ENCODE measurements around the gene PLD6. TPM values are rescaled to one million over a fixed set of nuclear protein-coding genes. Genes with fewer than 3 reads are reported as not detected.

The PLD6 gene
- total and polyA plus RNA-seq, 10 of the 15 experiments (the other 5 are each of a cell fraction or from before 2014, with no cell fraction given): 4.7 to 21.4 (median 12.0) TPM

- intact Hi-C loops (cut with micrococcal nuclease; ENCODE audit: unreplicated experiment) (loop anchor here (10.0 kb wide), 2 partner anchors 104 to 196 kb away; partner anchors contain the start of gene NT5M), in situ Hi-C loops (cut with MboI) (no loop called here)
- no peak for DNase-seq (ENCODE audit: low read depth, low spot score)
- no peak for TF ChIP-seq PML (IDR thresholded peaks at IDR 0.05; ENCODE audit: low read length)
- no peak for TF ChIP-seq GABPA (IDR thresholded peaks at IDR 0.05; ENCODE audit: low read depth)
- TF ChIP-seq MTA3 (IDR thresholded peaks at IDR 0.05; ENCODE audit: borderline replicate concordance, low read length): no peak
- TF ChIP-seq ZNF687 (IDR thresholded peaks at IDR 0.05): no peak
- ChIA-PET CTCF (interaction anchor here (0.7 to 1.1 kb wide), 2 partner anchors 41 to 57 kb away, joined by 3 read pairs; no protein-coding TSS in a partner anchor), RAD21 (ENCODE audit: unreplicated experiment) (no interaction called here), POLR2A (interaction anchor here (1.1 kb wide), 1 partner anchor 9 kb away, joined by 3 read pairs; no protein-coding TSS in a partner anchor), SMC1A (ENCODE audit: uncharacterized antibody, unreplicated experiment) (interaction anchor here (1.1 to 3.1 kb wide), 2 partner anchors 11 to 20 kb away, joined by 8 to 10 read pairs; no protein-coding TSS in a partner anchor)
- Histone ChIP-seq H3K4me3 (no peak overlapping the region), H3K36me3 (ENCODE audit: control insufficient read depth in 2 of 2, insufficient read depth in 2 of 2, low read length in 1 of 2) (peaks cover 2 to 7% of the 10 kb centered on the region in 2 experiments), H2AFZ (ENCODE audit: control insufficient read depth, low read depth, low read length) (no peak overlapping the region), H4K20me1 (ENCODE audit: control insufficient read depth, insufficient read depth) (no peaks in the 10 kb centered on the region), H3K27me3 (replicated peaks in 1 of 2; ENCODE audit: control insufficient read depth in 2 of 2, insufficient read depth in 2 of 2, low read length in 1 of 2) (no peaks in the 10 kb centered on the region), H3K9me3 (replicated peaks; ENCODE audit: control insufficient read depth, insufficient read depth, low read length) (no peaks in the 10 kb centered on the region), H3K9ac (ENCODE audit: control insufficient read depth, insufficient read depth, low read length) (no peak overlapping the region), H3K79me2 (ENCODE audit: control insufficient read depth, insufficient read depth, low read length) (peaks cover 32% of the 10 kb centered on the region), H3K4me1 (ENCODE audit: control insufficient read depth, insufficient read depth, low read length) (peaks cover 9% of the 10 kb centered on the region; the same call in 1 of the 2 replicates), H3K27ac (ENCODE audit: control insufficient read depth, insufficient read depth) (no peak overlapping the region), H3K4me2 (ENCODE audit: control insufficient read depth, insufficient read depth) (no peak overlapping the region)
- FAIRE-seq: no peak
- no TSS peak for BruUV-seq (replicated peaks)
- WGBS (ENCODE audit: insufficient coverage, insufficient replicate concordance, low lambda C conversion rate, missing lambda C conversion rate): 86% methylated on average over 10 of the region's 10 CpGs
- no peak for ATAC-seq
These were observed 4.9 kb downstream of the PLD6 start for GRCh38 chr17:17201271-17201670.

Data from GM12878 (cell line).